ENCODE measurements around the gene TSC2.

DNA sequence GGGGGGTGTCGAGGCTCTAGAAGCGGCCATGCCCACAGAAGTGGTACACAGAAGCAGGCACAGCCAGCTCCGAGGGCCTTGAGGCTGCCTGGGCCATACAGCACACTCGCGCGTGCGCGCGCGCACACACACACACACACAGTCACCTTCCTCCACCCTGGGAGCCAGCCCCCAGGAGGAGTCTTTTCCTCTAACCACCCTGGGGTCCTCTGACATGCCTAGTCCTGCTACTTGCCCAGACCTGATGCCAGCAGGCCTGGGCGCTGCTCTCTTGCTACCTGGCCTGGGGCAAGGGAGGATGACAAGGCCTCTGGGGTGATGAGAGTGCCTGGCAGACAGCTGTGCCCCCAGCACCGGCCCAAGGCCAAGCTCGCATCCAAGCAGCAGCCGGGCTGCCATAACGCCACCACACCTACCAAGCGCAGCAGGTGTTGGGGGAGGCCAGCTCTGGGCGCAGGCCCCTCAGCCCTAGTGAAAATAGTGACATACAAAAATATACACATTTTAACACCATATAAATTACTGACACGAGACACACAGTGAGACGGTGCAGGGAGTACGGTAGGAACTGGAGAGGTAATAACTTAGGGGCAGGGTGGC, 41.1 kb downstream of the TSC2 start:
- TF ChIP-seq POLR2A (IDR thresholded peaks at IDR 0.05) (no peak), POLR2AphosphoS5 (IDR thresholded peaks at IDR 0.05) (no peak)
